CD14-positive monocyte (primary cell): ENCODE results near the gene SERPINA1. TPM values are rescaled to one million over a fixed set of nuclear protein-coding genes. Genes with fewer than 3 reads are reported as not detected.

Experiments used
- DNase-seq, 3 donors: peaks; one replicate each; pipeline ENCODE4 v3.0.0-alpha.2; 2011 to 2022
- H2AFZ ChIP-seq: 2 replicates; pipeline ENCODE4 v1.6.0; 2012; ENCODE audit warnings: mild to moderate bottlenecking, low read depth, low read length, inconsistent platforms; ENCODE audit not compliant: insufficient read depth, poor library complexity, severe bottlenecking
- H3K27ac ChIP-seq, 2 donors: 1 replicate in 1 of 2; 2 replicates in 1 of 2; pipeline ENCODE4 v1.5.1; 2012 to 2013; ENCODE audit warnings: low read length in 2 of 2, control low read depth in 1 of 2, inconsistent platforms in 1 of 2, low read depth in 1 of 2, mild to moderate bottlenecking in 1 of 2
- H3K27me3 ChIP-seq, 2 donors: one replicate each; pipeline versions ENCODE4 v1.6.0 to v1.6.1; 2011 to 2013; ENCODE audit warnings: low read length in 2 of 2; ENCODE audit not compliant: control insufficient read depth in 2 of 2, insufficient read depth in 2 of 2
- H3K36me3 ChIP-seq, 2 donors: replicated peaks in 1 of 2; 1 replicate in 1 of 2; 2 replicates in 1 of 2; pipeline versions ENCODE4 v1.5.1 to v1.6.1; 2012 to 2013; ENCODE audit warnings: low read length in 2 of 2, control low read depth in 1 of 2, inconsistent platforms in 1 of 2, mild to moderate bottlenecking in 1 of 2; ENCODE audit not compliant: insufficient read depth in 2 of 2, control insufficient read depth in 1 of 2
- H3K4me1 ChIP-seq, 2 donors: 1 replicate in 1 of 2; 2 replicates in 1 of 2; pipeline versions ENCODE4 v1.5.1 to v1.6.1; 2012 to 2013; ENCODE audit warnings: low read length in 2 of 2, control low read depth in 1 of 2, inconsistent platforms in 1 of 2, mild to moderate bottlenecking in 1 of 2, moderate library complexity in 1 of 2; ENCODE audit not compliant: insufficient read depth in 2 of 2, control insufficient read depth in 1 of 2
- H3K4me2 ChIP-seq: replicated peaks from 2 replicates; pipeline ENCODE3; 2012; ENCODE audit warnings: low read length, moderate library complexity, mild to moderate bottlenecking; ENCODE audit not compliant: poor library complexity, severe bottlenecking; ENCODE audit errors: extremely low read depth
- H3K4me3 ChIP-seq, 3 experiments: fragments of 200-600 bp in 1 of 3; sonication (generic) in 1 of 3; replicated peaks in 1 of 3; 1 replicate in 2 of 3; 2 replicates in 1 of 3; pipeline ENCODE4 v1.5.1; 2011 to 2013; ENCODE audit warnings: low read length in 3 of 3, mild to moderate bottlenecking in 3 of 3, control low read depth in 2 of 3, low read depth in 2 of 3, inconsistent platforms in 1 of 3, moderate library complexity in 1 of 3
- H3K79me2 ChIP-seq: 2 replicates; pipeline ENCODE4 v1.6.0; 2012; ENCODE audit warnings: mild to moderate bottlenecking, control low read depth, inconsistent platforms, low read length, moderate library complexity; ENCODE audit not compliant: insufficient read depth
- H3K9ac ChIP-seq: 2 replicates; pipeline ENCODE4 v1.6.0; 2017; ENCODE audit warnings: low read length, mild to moderate bottlenecking; ENCODE audit not compliant: insufficient read depth, poor library complexity, severe bottlenecking
- H3K9me3 ChIP-seq, 2 donors: replicated peaks in 1 of 2; 1 replicate in 1 of 2; 2 replicates in 1 of 2; pipeline versions ENCODE4 v1.5.1 to v1.6.1; 2012 to 2013; ENCODE audit warnings: low read length in 2 of 2, control low read depth in 1 of 2; ENCODE audit not compliant: control insufficient read depth in 1 of 2, insufficient read depth in 1 of 2
- H4K20me1 ChIP-seq: 2 replicates; pipeline ENCODE4 v1.6.0; 2012; ENCODE audit warnings: mild to moderate bottlenecking, low read length, control low read depth, moderate library complexity; ENCODE audit not compliant: insufficient read depth
- H3K27ac Mint-ChIP-seq, 7 donors: one replicate each; pipeline ENCODE4 v1.8.0; 2020; ENCODE audit warnings: mild to moderate bottlenecking in 7 of 7, mixed read lengths in 7 of 7, moderate library complexity in 6 of 7, inconsistent platforms in 2 of 7
- H3K27me3 Mint-ChIP-seq, 3 donors: one replicate each; pipeline ENCODE4 v1.8.0; 2021 to 2022; ENCODE audit warnings: low read depth in 3 of 3, mild to moderate bottlenecking in 3 of 3, mixed read lengths in 3 of 3, moderate library complexity in 3 of 3, inconsistent platforms in 1 of 3
- H3K36me3 Mint-ChIP-seq, 2 donors: one replicate each; pipeline ENCODE4 v1.8.0; 2020; ENCODE audit warnings: mixed read lengths in 2 of 2, inconsistent platforms in 1 of 2, mild to moderate bottlenecking in 1 of 2
- H3K4me1 Mint-ChIP-seq: one replicate; pipeline ENCODE4 v1.8.0; 2020; ENCODE audit warnings: mild to moderate bottlenecking, mixed read lengths
- H3K4me3 Mint-ChIP-seq, 2 donors: one replicate each; pipeline ENCODE4 v1.8.0; 2020; ENCODE audit warnings: mild to moderate bottlenecking in 2 of 2, mixed read lengths in 2 of 2, moderate library complexity in 1 of 2
- H3K9me3 Mint-ChIP-seq, 7 donors: one replicate each; pipeline ENCODE4 v1.8.0; 2020 to 2022; ENCODE audit warnings: mixed read lengths in 7 of 7, mild to moderate bottlenecking in 6 of 7, moderate library complexity in 6 of 7, inconsistent platforms in 2 of 7
- CTCF ChIP-seq: fragments of 200-600 bp; IDR thresholded peaks from one replicate; pipeline ENCODE4 v1.8.0; 2022; ENCODE audit warnings: antibody characterized with exemption, mild to moderate bottlenecking
- WGBS: methylation state at CpG from one replicate; pipeline ENCODE4 v1.1.5; 2013; ENCODE audit warnings: missing lambda C conversion rate; ENCODE audit not compliant: insufficient coverage; 5-methylcytosine and 5-hydroxymethylcytosine counted together
- intact Hi-C, 2 donors: fragments of 100-400 bp; cut with micrococcal nuclease; formaldehyde crosslinking; loops; one replicate each; pipeline versions ENCODE4 v1.15.0 to v1.15.1; 2023
- polyA plus RNA-seq, 3 donors: library from polyadenylated mRNA; depleted of rRNA in 1 of 3; unstranded in 2 of 3; stranded (reverse) in 1 of 3; fragments of 300-500 nt in 2 of 3; fragments of >200 nt in 1 of 3; fragmentation: Illumina TruSeq in 2 of 3; gene quantifications; 1 replicate in 2 of 3; 2 replicates in 1 of 3; pipeline ENCODE4 v1.2.3, GENCODE V29; 2012 to 2021

The SERPINA1 gene
- polyA plus RNA-seq, 3 donors, result 1,278 to 2,075 (median 2,042) TPM

GRCh38 chr14:94341656-94342333, 46.6 kb downstream of the SERPINA1 start:
- 38% methylated on average over 5 of the region's 5 CpGs for WGBS
- H3K9ac ChIP-seq, result no peak overlapping the region
- H2AFZ ChIP-seq, result peak overlapping the region; percentile 15
- no peaks in the 10 kb centered on the region for H3K9me3 ChIP-seq
- no peaks in the 10 kb centered on the region for H3K36me3 ChIP-seq
- intact Hi-C loops, result no loop called here
- H3K27me3 ChIP-seq, result no peaks in the 10 kb centered on the region
- peak overlapping the region in 1 of 3 experiments; percentile 3 for H3K4me3 ChIP-seq
- peak overlapping the region in 1 of 2 donors; percentile 57 for H3K27ac ChIP-seq
- peak; percentile 27 to 67 (median 29) for DNase-seq
- no peaks in the 10 kb centered on the region for H4K20me1 ChIP-seq
- no peaks in the 10 kb centered on the region for H3K36me3 Mint-ChIP-seq
- peaks cover 18 to 28% of the 10 kb centered on the region in 2 donors for H3K4me1 ChIP-seq
- H3K79me2 ChIP-seq, result no peaks in the 10 kb centered on the region
- H3K4me3 Mint-ChIP-seq, result peak overlapping the region; percentile 5 to 35
- H3K9me3 Mint-ChIP-seq, result peaks cover 0 to 3% (median 3%) of the 10 kb centered on the region in 7 donors
- H3K27me3 Mint-ChIP-seq, result peaks cover 7 to 23% (median 7%) of the 10 kb centered on the region in 3 donors
- H3K4me2 ChIP-seq, result peak overlapping the region; percentile 7
- no peak for TF ChIP-seq CTCF
- H3K4me1 Mint-ChIP-seq, result peaks cover 28% of the 10 kb centered on the region
- H3K27ac Mint-ChIP-seq, result peak overlapping the region in 6 of 7 donors; percentile 49 to 91 (median 82)

- Histone ChIP-seq H3K4me3 (no peak overlapping the region), H3K9me3 (no peaks in the 10 kb centered on the region), H3K4me1 (peaks cover 18 to 28% of the 10 kb centered on the region in 2 donors), H3K4me2 (no peak overlapping the region), H2AFZ (no peak overlapping the region), H3K27me3 (peaks cover 0 to 3% of the 10 kb centered on the region in 2 donors), H3K9ac (no peak overlapping the region), H3K79me2 (no peaks in the 10 kb centered on the region), H3K36me3 (no peaks in the 10 kb centered on the region), H3K27ac (no peak overlapping the region), H4K20me1 (no peaks in the 10 kb centered on the region)
- H3K9me3 Mint-ChIP-seq, result peaks cover 0 to 3% (median 3%) of the 10 kb centered on the region in 7 donors
- DNase-seq, result no peak
- peaks cover 4 to 23% (median 7%) of the 10 kb centered on the region in 3 donors for H3K27me3 Mint-ChIP-seq
- no peak overlapping the region for H3K27ac Mint-ChIP-seq
- H3K4me1 Mint-ChIP-seq, result peaks cover 28% of the 10 kb centered on the region
- H3K4me3 Mint-ChIP-seq, result no peak overlapping the region
- intact Hi-C loops, result no loop called here
- H3K36me3 Mint-ChIP-seq, result no peaks in the 10 kb centered on the region
- no peak for TF ChIP-seq CTCF
Measured at GRCh38 chr14:94340533-94340932, 47.9 kb downstream of the SERPINA1 start.
